NCI-H1092 (cell line): ENCODE measurements around the gene DDX54.
"Not testable (repeated sequence)": the region's sequence is repeated elsewhere in the genome, so short reads cannot be mapped to it uniquely, and the experiment has no call there.

Experiments used
- DNase-seq: peaks from one replicate; lab custom pipeline; 2025; lab: John Stamatoyannopoulos, UW

DDX54 gene

DNA sequence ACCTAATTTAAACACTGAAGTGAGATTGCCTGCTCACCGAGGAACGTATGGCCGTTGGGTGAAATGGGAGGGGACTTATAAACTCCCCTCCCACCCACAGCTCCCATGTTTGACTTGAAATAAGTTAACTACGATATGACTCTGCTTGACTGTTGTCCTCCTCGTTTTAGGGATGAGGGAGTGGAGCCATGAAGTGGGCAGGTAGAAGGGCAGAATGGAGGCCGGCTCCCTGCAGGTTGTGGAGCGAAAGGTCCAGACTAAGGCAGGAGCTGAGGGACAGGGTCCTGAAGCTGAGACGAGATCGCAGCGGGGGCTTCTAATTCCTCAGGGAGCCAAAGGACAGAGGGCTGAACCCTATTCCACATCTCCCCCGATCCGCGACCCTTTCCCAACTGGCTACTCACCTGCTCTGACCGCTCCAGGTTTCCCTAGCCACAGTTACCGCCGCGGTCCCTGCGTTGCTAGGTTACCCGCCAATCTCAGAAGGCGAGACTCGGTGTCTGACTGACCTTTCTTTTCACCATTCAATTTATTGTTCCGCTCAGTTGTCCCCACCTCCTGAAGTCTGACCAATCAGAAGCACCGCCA lies 35.4 kb upstream of the DDX54 start:
- no peak for DNase-seq

GRCh38 chr12:113216027-113216426 lies 30.7 kb upstream of the DDX54 start:
- DNase-seq: no peak

DNA sequence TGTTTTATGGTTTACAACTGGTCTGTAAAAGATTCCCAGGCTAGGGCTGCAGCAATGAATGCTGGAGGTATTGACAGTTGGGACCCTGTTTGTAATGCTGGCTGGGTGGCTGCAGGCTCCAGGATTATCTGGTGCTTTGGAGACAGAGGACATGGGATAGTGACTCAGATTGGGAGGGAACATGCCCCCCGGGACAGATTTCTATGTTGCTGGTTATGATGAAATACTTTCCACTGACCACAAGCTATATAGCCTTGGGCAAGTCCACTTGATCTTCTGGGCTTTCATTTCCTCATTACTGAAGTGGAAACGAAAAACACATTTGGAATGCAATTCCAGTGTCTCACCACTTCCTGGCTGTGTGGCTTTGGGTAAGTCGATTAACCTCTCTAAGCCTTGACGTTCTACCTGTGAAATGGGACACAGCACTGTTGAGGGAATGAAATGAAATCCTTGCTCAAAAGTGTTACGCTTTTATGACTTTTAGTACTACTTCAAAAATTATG lies 29.7 kb upstream of the DDX54 start:
- DNase-seq: no peak

DNA sequence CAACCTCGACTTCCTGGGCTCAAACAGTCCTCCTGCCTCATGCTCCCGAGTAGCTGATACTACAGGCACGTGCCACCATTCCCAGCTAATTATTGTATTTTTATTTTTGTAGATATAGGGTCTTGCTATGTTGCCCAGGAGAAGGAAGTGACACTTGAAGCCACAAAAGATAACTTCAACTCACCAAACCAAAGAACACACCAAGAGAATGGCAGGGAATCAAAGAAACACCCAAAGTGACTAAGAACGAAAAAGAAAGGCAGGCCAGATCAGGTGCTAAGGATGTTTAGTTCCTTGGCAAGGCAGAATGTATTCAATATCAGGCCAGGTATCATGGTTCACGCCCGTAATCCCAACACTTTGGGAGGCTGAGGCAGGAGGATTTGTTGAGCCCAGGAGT lies 25.9 kb upstream of the DDX54 start:
- DNase-seq: no peak

DNA sequence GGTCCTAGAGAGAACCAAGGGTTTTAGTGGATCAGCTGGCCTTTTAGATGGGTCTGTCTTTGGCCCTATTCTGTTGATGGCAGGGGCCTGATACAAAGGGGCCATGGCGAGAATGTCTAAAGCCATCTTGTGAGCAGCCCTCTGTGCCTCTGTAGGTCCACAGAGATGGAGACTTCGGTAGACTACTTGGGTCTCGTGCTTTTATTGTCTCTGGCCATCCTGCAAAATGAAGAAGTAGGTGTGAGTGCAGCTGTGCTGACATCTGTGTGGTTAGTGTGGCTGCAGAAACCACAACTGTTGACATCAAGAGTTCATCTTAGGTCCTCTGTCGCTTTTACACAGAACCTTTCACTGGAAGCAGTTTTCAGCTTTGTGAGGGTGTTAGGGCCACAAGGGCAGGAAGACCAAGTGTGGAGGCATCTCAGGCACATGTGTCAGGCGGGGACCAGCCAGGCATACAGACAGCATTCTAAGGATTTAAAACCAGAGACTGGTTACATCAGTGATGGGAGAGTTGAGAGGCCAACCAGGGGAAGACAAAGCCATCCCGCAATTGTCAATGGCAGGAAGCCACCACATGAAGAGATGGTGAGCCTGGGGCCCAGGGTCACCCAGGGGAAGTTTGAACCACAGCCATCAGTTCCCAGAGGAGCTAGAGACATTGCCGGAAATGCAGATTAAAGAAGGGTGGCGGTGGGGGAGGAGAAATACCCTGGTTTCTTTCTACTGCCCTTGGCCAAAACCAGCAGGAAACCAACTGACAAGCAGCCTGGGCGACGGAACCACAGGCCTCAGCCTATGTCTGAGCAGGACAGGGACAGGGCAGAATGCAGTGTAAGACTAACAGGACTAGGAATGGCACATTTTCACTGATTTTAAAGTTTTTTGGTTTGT lies 23.0 kb upstream of the DDX54 start:
- no peak for DNase-seq

GRCh38 chr12:113207613-113208040 lies 22.3 kb upstream of the DDX54 start:
- DNase-seq: no peak

DNA sequence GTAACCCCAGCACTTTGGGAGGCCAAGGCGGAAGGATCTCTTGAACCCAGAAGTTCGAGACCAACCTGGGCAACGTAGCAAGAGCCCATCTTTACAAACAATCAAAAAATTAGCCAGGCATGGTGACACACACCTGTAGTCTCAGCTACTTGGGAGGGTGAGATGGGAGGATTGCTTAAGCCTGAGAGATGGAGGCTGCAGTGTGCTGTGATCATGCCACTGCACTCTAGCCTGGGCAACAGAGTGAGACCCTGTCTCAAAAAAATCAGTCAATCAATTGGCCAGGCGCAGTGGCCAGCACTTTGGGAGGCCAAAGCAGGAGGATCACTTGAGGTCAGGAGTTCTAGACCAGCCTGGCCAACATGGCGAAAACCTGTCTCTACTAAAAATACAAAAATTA lies 21.5 kb upstream of the DDX54 start:
- DNase-seq: not testable (repeated sequence)

- DNase-seq: no peak
These were observed 19.5 kb upstream of the DDX54 start for GRCh38 chr12:113204804-113205203.

DNA sequence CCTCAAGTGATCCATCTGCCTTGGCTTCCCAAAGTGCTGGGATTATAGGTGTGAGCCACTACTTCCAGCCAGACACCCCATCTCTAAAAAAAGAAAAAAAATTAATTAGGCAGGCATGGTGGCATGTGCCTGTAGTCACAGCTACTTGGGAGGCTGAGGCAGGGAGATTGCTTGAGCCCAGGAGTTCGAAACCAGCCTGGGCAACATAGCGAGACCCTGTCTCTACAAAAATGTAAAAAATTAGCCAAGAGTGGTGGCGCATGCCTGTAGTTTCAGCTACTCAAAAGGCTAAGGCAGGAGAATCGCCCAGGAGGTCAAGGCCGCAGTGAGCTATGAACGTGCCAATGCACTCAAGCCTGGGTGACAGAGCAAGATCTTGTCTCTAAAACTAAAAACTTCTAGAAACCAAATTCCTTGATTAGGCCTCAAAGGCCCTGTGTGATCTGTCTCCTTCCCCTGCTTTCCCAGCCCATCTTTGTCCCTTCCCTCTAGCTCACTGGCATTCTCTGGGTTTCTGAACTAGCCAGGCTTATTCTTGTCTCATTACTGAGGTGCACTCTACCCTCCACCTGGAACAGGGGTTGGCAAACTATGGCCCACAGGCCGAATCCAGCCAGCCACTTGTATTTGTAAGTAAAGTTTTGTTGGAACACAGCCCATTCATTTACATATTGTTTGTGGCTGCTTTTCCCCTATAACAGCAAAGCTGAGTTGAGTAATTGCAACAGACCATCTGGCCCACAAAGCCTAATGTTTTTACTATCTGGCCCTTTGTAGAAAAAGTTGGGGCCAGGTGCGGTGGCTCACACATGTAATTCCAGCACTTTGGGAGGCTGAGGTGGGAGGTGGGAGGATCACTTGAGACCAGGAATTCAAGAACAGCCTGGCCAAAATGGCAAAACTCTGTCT lies 18.8 kb upstream of the DDX54 start:
- DNase-seq: no peak

GRCh38 chr12:113202300-113203075 lies 17.2 kb upstream of the DDX54 start:
- no peak for DNase-seq

GRCh38 chr12:113201187-113202177 lies 16.2 kb upstream of the DDX54 start:
- DNase-seq: no peak

DNA sequence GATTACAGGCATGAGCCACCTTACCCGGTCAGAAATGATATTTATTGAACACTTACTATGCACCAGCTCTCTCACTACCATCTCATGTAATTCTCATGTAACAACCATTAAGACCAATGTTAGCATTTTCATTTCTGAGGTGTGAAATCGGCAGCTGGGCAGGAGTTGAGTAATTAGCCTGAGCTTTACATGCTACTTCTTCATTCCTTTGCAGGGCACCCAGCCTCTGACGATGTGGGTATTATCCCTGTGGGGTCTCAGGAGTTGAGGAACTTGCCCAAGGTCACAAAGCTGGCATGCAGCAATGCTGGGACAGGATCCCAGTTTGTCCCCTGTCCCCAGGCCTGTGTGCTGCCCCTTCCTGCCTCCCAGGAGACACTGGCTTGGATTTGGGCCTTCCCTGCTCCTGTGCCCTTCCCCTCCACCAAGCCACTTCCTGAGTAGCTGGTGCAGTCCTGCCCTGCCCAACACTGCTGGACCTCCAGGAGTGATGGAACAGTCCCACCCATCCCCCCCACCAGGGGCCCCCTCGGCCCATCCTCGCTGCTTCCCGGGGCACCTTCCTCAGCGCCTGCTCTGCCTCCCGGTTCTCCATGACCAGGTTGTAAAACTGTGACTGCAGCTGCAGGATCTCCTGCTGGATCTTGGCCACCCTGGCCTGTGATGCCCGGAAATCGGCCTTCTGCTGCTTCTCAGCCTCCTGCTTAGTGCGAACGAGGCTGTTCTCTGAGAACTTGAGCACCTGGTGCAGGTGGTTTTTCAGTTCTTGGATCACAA lies 14.9 kb upstream of the DDX54 start:
- no peak for DNase-seq

- DNase-seq: no peak
These were observed 13.0 kb upstream of the DDX54 start for GRCh38 chr12:113198296-113198695.

DNA sequence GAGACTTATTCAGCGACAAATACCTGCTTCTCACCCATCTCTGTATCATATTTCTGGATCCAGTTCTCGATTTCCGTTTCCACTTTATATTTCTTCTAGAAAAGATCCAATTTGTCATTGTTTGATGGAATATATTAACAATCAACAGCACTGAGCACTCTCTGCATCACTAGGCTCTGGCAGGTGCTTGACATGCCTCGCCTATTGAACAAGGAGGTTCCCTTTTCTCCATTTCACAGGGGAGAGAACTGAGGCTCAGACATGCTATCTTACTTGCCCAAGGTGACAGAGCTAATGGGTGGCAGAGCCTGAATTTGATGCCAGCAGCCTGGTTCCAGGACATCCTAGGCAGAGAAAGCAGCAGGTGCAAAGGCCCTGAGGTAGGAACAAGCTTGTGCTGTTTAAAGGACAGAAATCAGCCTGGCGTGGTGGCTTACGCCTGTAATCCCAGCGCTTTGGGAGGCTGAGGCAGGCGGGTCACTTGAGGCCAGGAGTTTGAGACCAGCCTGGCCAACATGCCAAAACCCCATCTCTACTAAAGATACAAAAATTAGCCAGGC lies 12.3 kb upstream of the DDX54 start:
- no peak for DNase-seq

- peak; percentile 47 for DNase-seq
These were observed 11.7 kb upstream of the DDX54 start for GRCh38 chr12:113196990-113197389.

GRCh38 chr12:113196582-113196981 lies 11.3 kb upstream of the DDX54 start:
- DNase-seq: no peak

- DNase-seq: no peak
These were observed 10.3 kb upstream of the DDX54 start for GRCh38 chr12:113195598-113195997.

DNA sequence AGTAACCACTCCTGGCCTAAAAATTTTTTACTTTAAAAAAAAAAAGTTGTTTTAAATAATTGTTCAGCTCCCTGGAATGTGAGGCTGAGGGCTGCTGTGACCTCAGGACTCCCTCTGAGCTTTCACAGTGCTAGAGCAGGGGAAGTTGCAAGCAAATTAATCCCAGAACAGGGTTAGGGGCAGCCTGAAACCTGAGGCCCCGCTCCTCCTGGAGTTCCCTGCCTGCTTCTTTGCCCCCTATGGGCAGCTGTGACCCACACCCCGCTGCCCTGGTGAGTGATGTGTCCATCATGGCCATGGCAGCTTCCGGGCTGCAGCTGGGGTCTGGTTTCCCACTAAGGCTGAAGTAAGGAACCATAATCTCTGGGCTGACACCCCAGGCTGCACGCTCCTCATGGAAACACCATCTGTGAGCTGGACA lies 9.7 kb upstream of the DDX54 start:
- DNase-seq: no peak

DNA sequence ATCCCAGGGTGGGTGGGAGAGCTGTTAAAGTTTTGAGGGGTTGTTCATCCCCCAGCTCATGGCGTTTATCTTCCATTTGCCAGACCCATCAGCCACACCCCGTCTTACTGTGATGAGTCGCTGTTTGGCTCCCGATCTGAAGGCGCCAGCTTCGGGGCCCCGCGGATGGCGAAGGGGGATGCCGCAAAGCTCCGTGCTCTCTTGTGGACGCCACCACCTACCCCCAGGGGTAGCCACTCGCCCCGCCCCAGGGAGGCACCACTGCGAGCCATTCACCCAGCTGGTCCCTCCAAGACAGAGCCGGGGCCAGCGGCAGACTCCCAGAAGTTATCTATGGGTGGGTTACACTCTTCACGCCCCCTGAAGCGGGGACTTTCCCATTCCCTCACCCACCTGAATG lies 5.9 kb upstream of the DDX54 start:
- no peak for DNase-seq
